H9 (cell line): Measurements from ENCODE around the gene DENND5A. TPM values are rescaled to one million over a fixed set of nuclear protein-coding genes. Genes with fewer than 3 reads are reported as not detected.

Experiments used
- DNase-seq: peaks from one replicate; pipeline ENCODE4 v3.0.0-alpha.2; 2017
- H2AFZ ChIP-seq: one replicate; pipeline ENCODE4 v1.6.1; 2013; ENCODE audit warnings: mild to moderate bottlenecking, low read length, control low read depth, moderate library complexity
- H2AK5ac ChIP-seq: 2 replicates; pipeline ENCODE4 v1.6.1; 2013; ENCODE audit warnings: low read length, control low read depth, mixed read lengths; ENCODE audit not compliant: insufficient read length
- H2BK120ac ChIP-seq: one replicate; pipeline ENCODE4 v1.6.1; 2013; ENCODE audit warnings: low read depth, mild to moderate bottlenecking, low read length, control low read depth, inconsistent platforms; ENCODE audit not compliant: poor library complexity, severe bottlenecking
- H2BK12ac ChIP-seq: 2 replicates; pipeline ENCODE4 v1.6.1; 2013; ENCODE audit warnings: low read length, control low read depth, mixed read lengths, low read depth; ENCODE audit not compliant: insufficient read length
- H2BK15ac ChIP-seq: 2 replicates; pipeline ENCODE4 v1.6.1; 2013; ENCODE audit warnings: low read depth, low read length, control low read depth
- H2BK20ac ChIP-seq: one replicate; pipeline ENCODE4 v1.6.1; 2013; ENCODE audit warnings: low read depth, mild to moderate bottlenecking, low read length, control low read depth, inconsistent platforms; ENCODE audit not compliant: poor library complexity, severe bottlenecking
- H2BK5ac ChIP-seq: 2 replicates; pipeline ENCODE4 v1.6.1; 2013; ENCODE audit warnings: low read length, control low read depth, mixed read lengths; ENCODE audit not compliant: insufficient read length
- H3K14ac ChIP-seq: 2 replicates; pipeline ENCODE4 v1.6.1; 2013; ENCODE audit warnings: low read length, control low read depth; ENCODE audit not compliant: insufficient read depth
- H3K18ac ChIP-seq: 2 replicates; pipeline ENCODE4 v1.6.1; 2013; ENCODE audit warnings: low read depth, mild to moderate bottlenecking, mixed read lengths, low read length, control low read depth; ENCODE audit not compliant: insufficient read length
- H3K23ac ChIP-seq: 2 replicates; pipeline ENCODE4 v1.6.1; 2013; ENCODE audit warnings: low read length, control low read depth, mixed read lengths, low read depth; ENCODE audit not compliant: insufficient read length
- H3K23me2 ChIP-seq: 2 replicates; pipeline ENCODE4 v1.6.1; 2013; ENCODE audit warnings: low read depth, mild to moderate bottlenecking, mixed read lengths, low read length, control low read depth; ENCODE audit not compliant: insufficient read length, poor library complexity, severe bottlenecking
- H3K27ac ChIP-seq: 2 replicates; pipeline ENCODE4 v1.5.1; 2013; ENCODE audit warnings: low read length, control low read depth, mixed read lengths, low read depth; ENCODE audit not compliant: insufficient read length
- H3K27me3 ChIP-seq: 2 replicates; pipeline ENCODE4 v1.6.1; 2013; ENCODE audit warnings: low read length, control low read depth, inconsistent platforms; ENCODE audit not compliant: insufficient read depth
- H3K4ac ChIP-seq: 2 replicates; pipeline ENCODE4 v1.6.1; 2013; ENCODE audit warnings: low read depth, mild to moderate bottlenecking, control low read depth, inconsistent platforms, low read length, moderate library complexity
- H3K4me1 ChIP-seq: 2 replicates; pipeline ENCODE4 v1.6.1; 2013; ENCODE audit warnings: low read length, control low read depth, inconsistent platforms; ENCODE audit not compliant: insufficient read depth
- H3K4me2 ChIP-seq: 2 replicates; pipeline ENCODE4 v1.6.1; 2013; ENCODE audit warnings: low read length, control low read depth, mixed read lengths; ENCODE audit not compliant: insufficient read length, insufficient read depth
- H3K56ac ChIP-seq: 2 replicates; pipeline ENCODE4 v1.6.1; 2013; ENCODE audit warnings: low read depth, mild to moderate bottlenecking, mixed read lengths, low read length, control low read depth; ENCODE audit not compliant: insufficient read length
- H3K79me1 ChIP-seq: 2 replicates; pipeline ENCODE4 v1.6.1; 2013; ENCODE audit warnings: low read depth, mild to moderate bottlenecking, moderate library complexity, low read length, control low read depth, inconsistent platforms; ENCODE audit not compliant: insufficient read depth, poor library complexity, severe bottlenecking
- H3K79me2 ChIP-seq: 2 replicates; pipeline ENCODE4 v1.6.1; 2013; ENCODE audit warnings: low read length, control low read depth, inconsistent platforms; ENCODE audit not compliant: insufficient read depth
- H3K9ac ChIP-seq: 2 replicates; pipeline ENCODE4 v1.6.1; 2013; ENCODE audit warnings: low read length, control low read depth, mixed read lengths; ENCODE audit not compliant: insufficient read length; ENCODE audit errors: extremely low read depth
- H3K9me3 ChIP-seq: one replicate; pipeline ENCODE4 v1.6.1; 2013; ENCODE audit warnings: low read depth, low read length, inconsistent platforms; ENCODE audit not compliant: control insufficient read depth
- H3T11ph ChIP-seq: one replicate; pipeline ENCODE4 v1.6.1; 2013; ENCODE audit warnings: mild to moderate bottlenecking, low read length, control low read depth, inconsistent platforms
- H4K20me1 ChIP-seq: one replicate; pipeline ENCODE4 v1.6.1; 2013; ENCODE audit not compliant: control insufficient read depth, insufficient read length, insufficient read depth
- H4K5ac ChIP-seq: 2 replicates; pipeline ENCODE4 v1.6.1; 2013; ENCODE audit warnings: low read depth, mild to moderate bottlenecking, mixed read lengths, low read length, control low read depth; ENCODE audit not compliant: insufficient read length
- H4K8ac ChIP-seq: replicated peaks from 2 replicates; pipeline ENCODE4 v1.6.1; 2013; ENCODE audit warnings: low read length, control low read depth, mixed read lengths, low read depth; ENCODE audit not compliant: insufficient read length
- H4K91ac ChIP-seq: 2 replicates; pipeline ENCODE4 v1.6.1; 2013; ENCODE audit warnings: low read depth, mild to moderate bottlenecking, moderate library complexity, mixed read lengths, low read length, control low read depth; ENCODE audit not compliant: insufficient read length
- H3K27ac Mint-ChIP-seq, 3 experiments: 2 replicates in 2 of 3; 3 replicates in 1 of 3; pipeline ENCODE4 v1.8.0; 2020 to 2021; ENCODE audit warnings: mixed read lengths in 3 of 3, mild to moderate bottlenecking in 1 of 3, moderate library complexity in 1 of 3
- H3K27me3 Mint-ChIP-seq: 2 replicates; pipeline ENCODE4 v1.8.0; 2021; ENCODE audit warnings: low read depth, mild to moderate bottlenecking, moderate library complexity, mixed read lengths
- H3K36me3 Mint-ChIP-seq, 3 experiments: 2 replicates in 2 of 3; 3 replicates in 1 of 3; pipeline ENCODE4 v1.8.0; 2020 to 2021; ENCODE audit warnings: low read depth in 3 of 3, mixed read lengths in 3 of 3; ENCODE audit not compliant: insufficient read depth in 1 of 3
- H3K4me1 Mint-ChIP-seq, 2 experiments: 2 replicates each; pipeline ENCODE4 v1.8.0; 2020; ENCODE audit warnings: mixed read lengths in 2 of 2
- H3K4me3 Mint-ChIP-seq, 2 experiments: 2 replicates in 1 of 2; 3 replicates in 1 of 2; pipeline ENCODE4 v1.8.0; 2020 to 2021; ENCODE audit warnings: mild to moderate bottlenecking in 2 of 2, mixed read lengths in 2 of 2, moderate library complexity in 1 of 2
- H3K9me3 Mint-ChIP-seq, 2 experiments: 2 replicates in 1 of 2; 3 replicates in 1 of 2; pipeline ENCODE4 v1.8.0; 2020; ENCODE audit warnings: mild to moderate bottlenecking in 2 of 2, mixed read lengths in 2 of 2, moderate library complexity in 1 of 2
- CTCF ChIP-seq: fragments of 200-600 bp; sonication (generic); conservative IDR thresholded peaks from 3 replicates; pipeline ENCODE4 v1.8.0; 2021; ENCODE audit warnings: antibody characterized with exemption, mild to moderate bottlenecking
- WGBS: extraction: QIAGEN DNeasy Blood & Tissue Kit; methylation state at CpG from one replicate; pipeline ENCODE4 v1.1.7; 2013; ENCODE audit warnings: missing lambda C conversion rate, low lambda C conversion rate, mixed read lengths; ENCODE audit not compliant: insufficient read length; ENCODE audit errors: extremely low coverage; 5-methylcytosine and 5-hydroxymethylcytosine counted together
- total RNA-seq: library from RNA; stranded (reverse); gene quantifications from 2 replicates; pipeline ENCODE4 v1.2.1, GENCODE V29; 2021

The DENND5A gene
- total RNA-seq, 1 experiment from 2014 or later: 59.6 TPM

GRCh38 chr11:9184516-9184915 lies 80.6 kb downstream of the DENND5A start:
- no peak for TF ChIP-seq CTCF
- H3K4me3 Mint-ChIP-seq: no peak overlapping the region
- H2BK12ac ChIP-seq: no peak overlapping the region
- H4K8ac ChIP-seq: no peak overlapping the region
- peaks cover 24 to 44% (median 35%) of the 10 kb centered on the region in 3 experiments for H3K36me3 Mint-ChIP-seq
- H3K4me2 ChIP-seq: no peak overlapping the region
- H3K9me3 ChIP-seq: no peaks in the 10 kb centered on the region
- no CpG with 5 or more reads among the region's 2 CpGs for WGBS
- H3K4me1 Mint-ChIP-seq: no peaks in the 10 kb centered on the region
- peaks cover 2% of the 10 kb centered on the region for H4K20me1 ChIP-seq
- no peak overlapping the region for H3K9ac ChIP-seq
- no peak overlapping the region for H3K14ac ChIP-seq
- H2AK5ac ChIP-seq: no peak overlapping the region
- H4K91ac ChIP-seq: no peak overlapping the region
- H2BK15ac ChIP-seq: no peak overlapping the region
- H3K56ac ChIP-seq: no peak overlapping the region
- no peak overlapping the region for H3K27ac Mint-ChIP-seq
- no peak overlapping the region for H3K4ac ChIP-seq
- H2BK5ac ChIP-seq: no peak overlapping the region
- H3K9me3 Mint-ChIP-seq: peaks cover 11% of the 10 kb centered on the region in 2 experiments
- no peak overlapping the region for H3T11ph ChIP-seq
- H3K23me2 ChIP-seq: no peaks in the 10 kb centered on the region
- H3K27ac ChIP-seq: no peak overlapping the region
- no peaks in the 10 kb centered on the region for H3K27me3 ChIP-seq
- DNase-seq: no peak
- H3K79me1 ChIP-seq: peaks cover 2% of the 10 kb centered on the region
- no peak overlapping the region for H3K23ac ChIP-seq
- no peak overlapping the region for H3K18ac ChIP-seq
- no peak overlapping the region for H2BK120ac ChIP-seq
- no peak overlapping the region for H2BK20ac ChIP-seq
- H2AFZ ChIP-seq: no peak overlapping the region
- no peaks in the 10 kb centered on the region for H3K79me2 ChIP-seq
- H3K27me3 Mint-ChIP-seq: no peaks in the 10 kb centered on the region
- no peak overlapping the region for H4K5ac ChIP-seq
- no peaks in the 10 kb centered on the region for H3K4me1 ChIP-seq
